ENCODE measurements around the gene MTFR2. TPM values are rescaled to one million over a fixed set of nuclear protein-coding genes. Genes with fewer than 3 reads are reported as not detected.

MTFR2 gene
- total RNA-seq, 1 donor from 2014 or later = 1.4 TPM

DNA sequence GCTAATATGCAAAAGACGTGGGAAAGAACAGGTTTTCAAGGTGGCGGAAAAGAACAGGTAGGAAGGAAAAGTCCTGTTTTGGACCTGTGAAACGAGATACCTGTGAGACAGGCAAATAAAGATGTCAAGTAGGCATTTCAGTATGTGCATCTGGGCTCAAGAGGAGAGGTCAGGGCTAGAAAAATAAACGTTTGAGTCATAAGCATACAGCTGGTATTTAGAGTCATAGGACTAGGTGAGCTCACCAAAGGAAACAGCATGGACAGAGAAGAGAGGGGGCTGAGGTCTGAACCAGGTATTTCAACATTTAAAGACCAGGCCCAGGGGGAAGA, 14.9 kb downstream of the MTFR2 start:
- no peaks in the 10 kb centered on the region for H3K9me3 ChIP-seq
- no peaks in the 10 kb centered on the region for H3K4me1 ChIP-seq
- H3K4me3 ChIP-seq = no peak overlapping the region
- intact Hi-C loops (cut with DNase I) = no loop called here
- ATAC-seq (no peak), DNase-seq (no peak)
- no peaks in the 10 kb centered on the region for H3K36me3 ChIP-seq
- H3K27ac ChIP-seq = no peak overlapping the region
- TF ChIP-seq, protein P1, sequence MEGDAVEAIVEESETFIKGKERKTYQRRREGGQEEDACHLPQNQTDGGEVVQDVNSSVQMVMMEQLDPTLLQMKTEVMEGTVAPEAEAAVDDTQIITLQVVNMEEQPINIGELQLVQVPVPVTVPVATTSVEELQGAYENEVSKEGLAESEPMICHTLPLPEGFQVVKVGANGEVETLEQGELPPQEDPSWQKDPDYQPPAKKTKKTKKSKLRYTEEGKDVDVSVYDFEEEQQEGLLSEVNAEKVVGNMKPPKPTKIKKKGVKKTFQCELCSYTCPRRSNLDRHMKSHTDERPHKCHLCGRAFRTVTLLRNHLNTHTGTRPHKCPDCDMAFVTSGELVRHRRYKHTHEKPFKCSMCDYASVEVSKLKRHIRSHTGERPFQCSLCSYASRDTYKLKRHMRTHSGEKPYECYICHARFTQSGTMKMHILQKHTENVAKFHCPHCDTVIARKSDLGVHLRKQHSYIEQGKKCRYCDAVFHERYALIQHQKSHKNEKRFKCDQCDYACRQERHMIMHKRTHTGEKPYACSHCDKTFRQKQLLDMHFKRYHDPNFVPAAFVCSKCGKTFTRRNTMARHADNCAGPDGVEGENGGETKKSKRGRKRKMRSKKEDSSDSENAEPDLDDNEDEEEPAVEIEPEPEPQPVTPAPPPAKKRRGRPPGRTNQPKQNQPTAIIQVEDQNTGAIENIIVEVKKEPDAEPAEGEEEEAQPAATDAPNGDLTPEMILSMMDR (IDR thresholded peaks at IDR 0.05) = no peak
- no peaks in the 10 kb centered on the region for H3K27me3 ChIP-seq

DNA sequence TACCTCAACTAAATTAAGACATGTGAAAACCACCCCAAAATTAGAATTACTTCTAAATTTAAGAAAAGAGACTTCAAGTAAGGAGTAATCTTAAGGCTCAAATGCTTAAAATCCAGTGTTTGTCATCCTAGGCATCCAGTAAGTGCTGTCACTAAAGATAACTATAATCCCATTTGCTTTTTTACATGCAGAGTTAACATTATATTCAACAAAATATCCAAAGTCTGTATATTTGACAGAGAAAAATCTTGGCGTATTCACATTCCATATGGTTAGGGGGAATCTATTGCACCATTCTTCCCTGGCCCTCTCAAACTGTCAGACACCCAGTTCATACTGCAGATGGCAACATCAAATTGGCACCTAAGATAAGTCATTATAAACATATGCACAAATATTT, 17.4 kb downstream of the MTFR2 start:
- intact Hi-C loops (cut with DNase I) = no loop called here
- no peak for ATAC-seq
- TF ChIP-seq, protein P1 (IDR thresholded peaks at IDR 0.05) = no peak
- H3K36me3 ChIP-seq = no peaks in the 10 kb centered on the region
- no peaks in the 10 kb centered on the region for H3K27me3 ChIP-seq
- H3K27ac ChIP-seq = no peak overlapping the region
- no peaks in the 10 kb centered on the region for H3K4me1 ChIP-seq
- H3K9me3 ChIP-seq = no peaks in the 10 kb centered on the region
- H3K4me3 ChIP-seq = no peak overlapping the region
- DNase-seq = no peak

DNA sequence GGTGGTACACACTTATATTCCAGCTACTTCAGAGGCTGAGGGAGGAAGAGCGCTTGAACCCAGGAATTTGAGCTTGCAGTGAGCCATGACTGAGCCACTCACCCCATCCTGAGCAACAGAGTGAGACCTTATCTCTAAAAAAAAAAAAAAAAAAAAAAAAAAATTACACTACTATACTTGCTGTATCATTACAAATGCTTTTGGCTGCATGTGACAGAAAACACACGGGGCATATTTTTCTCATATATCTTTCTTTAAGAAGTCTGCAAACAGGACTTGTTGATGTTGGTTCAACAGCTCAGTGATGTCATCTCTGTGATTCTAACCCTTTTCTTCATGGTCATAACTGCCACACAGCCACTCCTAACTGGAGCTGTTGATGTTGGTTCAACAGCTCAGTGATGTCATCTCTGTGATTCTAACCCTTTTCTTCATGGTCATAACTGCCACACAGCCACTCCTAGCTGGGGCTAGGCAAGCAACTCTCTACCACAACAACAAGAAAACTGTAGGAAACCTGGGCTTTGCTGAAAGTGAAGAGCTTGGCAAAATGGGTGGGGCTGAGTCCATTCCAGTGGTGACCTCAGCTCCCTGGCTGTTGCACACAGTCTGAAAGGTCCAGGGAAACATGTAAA, 19.8 kb downstream of the MTFR2 start:
- no peak overlapping the region for H3K27ac ChIP-seq
- TF ChIP-seq, protein P1 (IDR thresholded peaks at IDR 0.05) = no peak
- H3K4me3 ChIP-seq = no peak overlapping the region
- DNase-seq = no peak
- intact Hi-C loops (cut with DNase I) = no loop called here
- H3K36me3 ChIP-seq = no peaks in the 10 kb centered on the region
- H3K4me1 ChIP-seq = peaks cover 5% of the 10 kb centered on the region
- no peaks in the 10 kb centered on the region for H3K9me3 ChIP-seq
- no peaks in the 10 kb centered on the region for H3K27me3 ChIP-seq
- ATAC-seq = no peak

DNA sequence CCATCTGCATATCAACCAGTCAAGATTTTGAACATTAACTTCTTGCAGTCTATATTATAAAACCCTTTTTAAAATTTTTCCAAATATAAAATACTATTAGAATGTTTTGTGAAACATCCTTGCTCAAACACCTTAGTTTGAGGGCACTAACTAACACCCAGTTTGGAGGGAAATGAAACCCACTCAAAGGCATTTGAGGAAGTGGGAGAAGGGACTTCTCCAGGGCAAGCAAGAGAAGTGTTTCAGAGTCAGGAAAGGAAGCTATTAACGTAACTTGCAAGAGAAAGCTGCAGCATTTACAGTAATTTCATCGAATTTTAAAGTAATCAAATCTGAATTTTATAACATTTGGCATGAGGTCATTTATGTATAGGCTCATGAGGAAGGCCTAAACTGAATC, 21.3 kb downstream of the MTFR2 start:
- intact Hi-C loops (cut with DNase I) = no loop called here
- DNase-seq (no peak), ATAC-seq (peak; percentile 54)

DNA sequence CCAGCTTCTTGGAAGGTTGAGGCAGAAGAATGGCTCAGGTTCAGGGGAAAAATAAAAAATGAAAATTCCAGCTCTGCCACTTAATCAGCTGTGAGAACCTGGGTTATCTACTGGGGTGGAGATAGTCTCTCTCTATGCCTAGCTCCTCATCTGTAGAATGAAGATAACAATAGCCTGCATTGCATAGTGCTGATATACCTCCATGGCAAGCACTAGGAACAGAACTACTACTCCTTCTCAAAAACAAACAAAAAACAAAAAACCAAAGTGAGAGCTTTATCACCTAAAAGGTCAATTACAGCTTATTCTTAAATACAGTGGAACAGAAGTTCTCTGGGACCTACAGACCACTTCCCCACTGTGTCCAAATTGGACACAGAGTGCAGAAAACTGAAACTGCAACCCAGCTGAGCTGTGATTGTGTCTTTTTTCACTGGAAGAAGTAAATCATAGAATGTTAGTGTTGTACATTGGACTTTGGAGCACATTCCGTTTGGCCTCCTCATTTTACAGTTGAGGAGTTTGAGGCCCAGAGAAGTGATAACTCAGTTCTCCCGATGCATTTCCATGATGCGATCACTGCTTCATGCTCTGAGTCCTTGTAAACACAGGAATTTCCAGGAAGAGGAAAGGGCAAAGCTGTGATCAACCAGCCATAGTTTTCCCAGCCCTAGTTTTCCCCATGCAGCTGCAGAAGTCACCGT, 23.3 kb downstream of the MTFR2 start:
- no peaks in the 10 kb centered on the region for H3K9me3 ChIP-seq
- DNase-seq = no peak
- no peak overlapping the region for H3K27ac ChIP-seq
- H3K4me3 ChIP-seq = peak overlapping the region; percentile 18
- intact Hi-C loops (cut with DNase I) = no loop called here
- TF ChIP-seq, protein P1 (IDR thresholded peaks at IDR 0.05) = no peak
- no peaks in the 10 kb centered on the region for H3K36me3 ChIP-seq
- peaks cover 5% of the 10 kb centered on the region for H3K4me1 ChIP-seq
- no peaks in the 10 kb centered on the region for H3K27me3 ChIP-seq
- peak; percentile 40 for ATAC-seq

More for the DNA sequence above, 21.3 kb downstream of the MTFR2 start:
- H3K4me1 ChIP-seq = peaks cover 5% of the 10 kb centered on the region
- no peaks in the 10 kb centered on the region for H3K9me3 ChIP-seq
- no peak overlapping the region for H3K27ac ChIP-seq
- TF ChIP-seq, protein P1 (IDR thresholded peaks at IDR 0.05) = no peak
- H3K36me3 ChIP-seq = no peaks in the 10 kb centered on the region
- no peaks in the 10 kb centered on the region for H3K27me3 ChIP-seq
- no peak overlapping the region for H3K4me3 ChIP-seq
